GM12878 (cell line): ENCODE data around the gene AP4B1. TPM values are rescaled to one million over a fixed set of nuclear protein-coding genes. Genes with fewer than 3 reads are reported as not detected.

Experiments
- CBX5 ChIP-seq: sonication (generic); IDR thresholded peaks from 2 replicates; pipeline ENCODE4 v1.6.1; 2016; ENCODE audit warnings: low read depth, moderate library complexity, mild to moderate bottlenecking, inconsistent platforms
- GATAD2B ChIP-seq: fragments of 450-650 bp; conservative IDR thresholded peaks from 2 replicates; pipeline ENCODE4 v1.6.1; 2017; ENCODE audit warnings: low read depth, mild to moderate bottlenecking, moderate library complexity
- JUNB ChIP-seq: IDR thresholded peaks from 2 replicates; pipeline ENCODE4 v1.6.1; 2016; ENCODE audit warnings: antibody characterized with exemption, mild to moderate bottlenecking
- JUND ChIP-seq: IDR thresholded peaks from 2 replicates; pipeline ENCODE4 v1.6.1; 2012; ENCODE audit warnings: low read depth, mild to moderate bottlenecking, low read length, improper control_type of control experiment, moderate library complexity
- MEF2A ChIP-seq: IDR thresholded peaks from 2 replicates; pipeline ENCODE4 v1.6.1; 2011; ENCODE audit warnings: low read depth, mild to moderate bottlenecking, low read length, moderate library complexity; ENCODE audit not compliant: insufficient read depth
- NFYB ChIP-seq: IDR thresholded peaks from 2 replicates; pipeline ENCODE4 v1.6.1; 2011; ENCODE audit warnings: low read depth, mild to moderate bottlenecking, low read length, improper control_type of control experiment, moderate library complexity; ENCODE audit not compliant: insufficient read depth
- NKRF ChIP-seq: fragments of 450-650 bp; conservative IDR thresholded peaks from 2 replicates; pipeline ENCODE4 v1.6.1; 2017; ENCODE audit warnings: mild to moderate bottlenecking, moderate library complexity
- RCOR1 ChIP-seq: conservative IDR thresholded peaks from 2 replicates; pipeline ENCODE4 v1.6.1; 2012; ENCODE audit warnings: low read depth, low read length, improper control_type of control experiment
- TCF12 ChIP-seq: IDR thresholded peaks from 2 replicates; pipeline ENCODE4 v1.6.1; 2011; ENCODE audit warnings: low read depth, mild to moderate bottlenecking, low read length
- polyA plus RNA-seq, 11 experiments: library from polyadenylated mRNA; depleted of rRNA in 4 of 11; unstranded in 6 of 11; stranded (reverse) in 5 of 11; fragments of >200 nt; fragmentation: Nextera tagmentation in 4 of 11; fragmentation: Illumina TruSeq in 1 of 11; extraction: Ambion mirVana in 4 of 11; extraction: Trizol in 1 of 11; gene quantifications; 1 replicate in 1 of 11; 2 replicates in 10 of 11; pipeline versions ENCODE4 v1.2.1 to v1.2.3, GENCODE V29; 2011 to 2016; ENCODE audit warnings: inconsistent platforms in 2 of 11, missing spikeins in 2 of 11, low read depth in 1 of 11
- total RNA-seq, 4 experiments: library from RNA; depleted of rRNA in 3 of 4; stranded (reverse); fragments of >200 nt in 3 of 4; fragmentation: Illumina TruSeq in 1 of 4; extraction: Trizol in 1 of 4; gene quantifications; 2 replicates each; pipeline versions ENCODE4 v1.2.1 to v1.2.3, GENCODE V29; 2013 to 2021
- TF ChIP-seq, protein P1 (sequence below), 3 experiments: IDR thresholded peaks in 2 of 3; conservative IDR thresholded peaks in 1 of 3; 2 replicates each; pipeline ENCODE4 v1.5.1; 2011; ENCODE audit warnings: low read depth in 3 of 3, low read length in 3 of 3, mild to moderate bottlenecking in 3 of 3, control low read depth in 2 of 3, moderate library complexity in 2 of 3, inconsistent platforms in 1 of 3, mixed read lengths in 1 of 3; ENCODE audit not compliant: control insufficient read depth in 2 of 3, insufficient read depth in 1 of 3; ENCODE audit errors: extremely low read depth in 1 of 3
- TF ChIP-seq, protein P2 (sequence below): fragments of 450-650 bp; formaldehyde crosslinking; IDR thresholded peaks from 2 replicates; pipeline ENCODE4 v1.4.0; 2020; ENCODE audit warnings: mild to moderate bottlenecking, moderate library complexity
- TF ChIP-seq, protein P3 (sequence below): IDR thresholded peaks from 2 replicates; pipeline ENCODE4 v1.6.1; 2012; ENCODE audit warnings: low read length, inconsistent platforms

The AP4B1 gene
- total and polyA plus RNA-seq, 10 of the 15 experiments (the other 5 are each of a cell fraction or from before 2014, with no cell fraction given), result 27.2 to 61.0 (median 33.0) TPM

DNA sequence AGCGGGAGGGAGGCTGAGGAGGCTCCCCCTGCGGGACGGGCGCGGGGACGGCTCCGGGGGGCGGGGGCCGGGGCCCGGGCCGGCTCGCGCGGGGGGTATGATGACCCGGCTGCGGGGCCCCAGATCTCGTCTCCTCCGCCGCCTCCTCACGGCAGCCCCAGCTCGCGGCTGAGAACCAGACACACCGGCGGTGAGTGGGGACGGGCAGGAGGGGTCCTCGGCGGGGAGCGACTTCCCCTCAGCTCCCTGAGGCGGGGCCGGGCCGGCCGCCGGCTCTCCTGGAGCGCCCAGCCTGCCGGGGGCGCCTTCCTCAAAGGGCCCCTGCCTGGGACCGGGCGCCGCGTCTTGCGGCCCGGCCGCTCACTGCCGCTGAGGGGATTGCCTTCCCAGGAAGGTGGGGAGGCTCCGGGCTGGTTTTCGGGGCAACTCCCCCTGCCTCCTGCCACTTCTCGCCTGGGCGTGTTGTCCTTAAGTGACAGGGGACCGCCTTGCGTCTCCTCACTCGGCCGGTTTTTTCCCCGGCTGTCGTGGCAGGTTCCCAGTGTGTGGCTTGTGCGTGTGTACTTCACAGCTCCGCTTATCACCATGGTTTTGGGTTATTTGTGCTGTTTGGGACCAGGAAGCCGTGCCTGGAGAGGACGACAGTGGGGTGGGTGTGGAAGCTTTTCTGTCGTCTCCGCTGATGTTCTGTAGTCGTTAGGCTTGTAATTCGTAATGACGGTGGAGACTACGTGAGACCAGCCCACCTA is 25.3 kb upstream of the AP4B1 start (continued):
- TF ChIP-seq, protein P1, sequence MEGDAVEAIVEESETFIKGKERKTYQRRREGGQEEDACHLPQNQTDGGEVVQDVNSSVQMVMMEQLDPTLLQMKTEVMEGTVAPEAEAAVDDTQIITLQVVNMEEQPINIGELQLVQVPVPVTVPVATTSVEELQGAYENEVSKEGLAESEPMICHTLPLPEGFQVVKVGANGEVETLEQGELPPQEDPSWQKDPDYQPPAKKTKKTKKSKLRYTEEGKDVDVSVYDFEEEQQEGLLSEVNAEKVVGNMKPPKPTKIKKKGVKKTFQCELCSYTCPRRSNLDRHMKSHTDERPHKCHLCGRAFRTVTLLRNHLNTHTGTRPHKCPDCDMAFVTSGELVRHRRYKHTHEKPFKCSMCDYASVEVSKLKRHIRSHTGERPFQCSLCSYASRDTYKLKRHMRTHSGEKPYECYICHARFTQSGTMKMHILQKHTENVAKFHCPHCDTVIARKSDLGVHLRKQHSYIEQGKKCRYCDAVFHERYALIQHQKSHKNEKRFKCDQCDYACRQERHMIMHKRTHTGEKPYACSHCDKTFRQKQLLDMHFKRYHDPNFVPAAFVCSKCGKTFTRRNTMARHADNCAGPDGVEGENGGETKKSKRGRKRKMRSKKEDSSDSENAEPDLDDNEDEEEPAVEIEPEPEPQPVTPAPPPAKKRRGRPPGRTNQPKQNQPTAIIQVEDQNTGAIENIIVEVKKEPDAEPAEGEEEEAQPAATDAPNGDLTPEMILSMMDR (IDR thresholded peaks at IDR 0.05 in 2 of 3, conservative IDR thresholded peaks at IDR 0.05 in 1 of 3; ENCODE audit: control insufficient read depth in 2 of 3, extremely low read depth in 1 of 3, insufficient read depth in 1 of 3, low read depth in 3 of 3, low read length in 3 of 3), result peak in 2 of 3 experiments; percentile 10 to 21; a peak in 2 of 6 replicates
- TF ChIP-seq CBX5 (no peak), GATAD2B (no peak), MEF2A (no peak), JUND (no peak), NFYB (no peak), NKRF (peak; percentile 61), RCOR1 (no peak), JUNB (no peak), TCF12 (no peak)
- TF ChIP-seq, protein P2, sequence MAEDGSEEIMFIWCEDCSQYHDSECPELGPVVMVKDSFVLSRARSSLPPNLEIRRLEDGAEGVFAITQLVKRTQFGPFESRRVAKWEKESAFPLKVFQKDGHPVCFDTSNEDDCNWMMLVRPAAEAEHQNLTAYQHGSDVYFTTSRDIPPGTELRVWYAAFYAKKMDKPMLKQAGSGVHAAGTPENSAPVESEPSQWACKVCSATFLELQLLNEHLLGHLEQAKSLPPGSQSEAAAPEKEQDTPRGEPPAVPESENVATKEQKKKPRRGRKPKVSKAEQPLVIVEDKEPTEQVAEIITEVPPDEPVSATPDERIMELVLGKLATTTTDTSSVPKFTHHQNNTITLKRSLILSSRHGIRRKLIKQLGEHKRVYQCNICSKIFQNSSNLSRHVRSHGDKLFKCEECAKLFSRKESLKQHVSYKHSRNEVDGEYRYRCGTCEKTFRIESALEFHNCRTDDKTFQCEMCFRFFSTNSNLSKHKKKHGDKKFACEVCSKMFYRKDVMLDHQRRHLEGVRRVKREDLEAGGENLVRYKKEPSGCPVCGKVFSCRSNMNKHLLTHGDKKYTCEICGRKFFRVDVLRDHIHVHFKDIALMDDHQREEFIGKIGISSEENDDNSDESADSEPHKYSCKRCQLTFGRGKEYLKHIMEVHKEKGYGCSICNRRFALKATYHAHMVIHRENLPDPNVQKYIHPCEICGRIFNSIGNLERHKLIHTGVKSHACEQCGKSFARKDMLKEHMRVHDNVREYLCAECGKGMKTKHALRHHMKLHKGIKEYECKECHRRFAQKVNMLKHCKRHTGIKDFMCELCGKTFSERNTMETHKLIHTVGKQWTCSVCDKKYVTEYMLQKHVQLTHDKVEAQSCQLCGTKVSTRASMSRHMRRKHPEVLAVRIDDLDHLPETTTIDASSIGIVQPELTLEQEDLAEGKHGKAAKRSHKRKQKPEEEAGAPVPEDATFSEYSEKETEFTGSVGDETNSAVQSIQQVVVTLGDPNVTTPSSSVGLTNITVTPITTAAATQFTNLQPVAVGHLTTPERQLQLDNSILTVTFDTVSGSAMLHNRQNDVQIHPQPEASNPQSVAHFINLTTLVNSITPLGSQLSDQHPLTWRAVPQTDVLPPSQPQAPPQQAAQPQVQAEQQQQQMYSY (CRISPR knock-in tag), result no peak
- TF ChIP-seq, protein P3, sequence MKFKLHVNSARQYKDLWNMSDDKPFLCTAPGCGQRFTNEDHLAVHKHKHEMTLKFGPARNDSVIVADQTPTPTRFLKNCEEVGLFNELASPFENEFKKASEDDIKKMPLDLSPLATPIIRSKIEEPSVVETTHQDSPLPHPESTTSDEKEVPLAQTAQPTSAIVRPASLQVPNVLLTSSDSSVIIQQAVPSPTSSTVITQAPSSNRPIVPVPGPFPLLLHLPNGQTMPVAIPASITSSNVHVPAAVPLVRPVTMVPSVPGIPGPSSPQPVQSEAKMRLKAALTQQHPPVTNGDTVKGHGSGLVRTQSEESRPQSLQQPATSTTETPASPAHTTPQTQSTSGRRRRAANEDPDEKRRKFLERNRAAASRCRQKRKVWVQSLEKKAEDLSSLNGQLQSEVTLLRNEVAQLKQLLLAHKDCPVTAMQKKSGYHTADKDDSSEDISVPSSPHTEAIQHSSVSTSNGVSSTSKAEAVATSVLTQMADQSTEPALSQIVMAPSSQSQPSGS, result no peak
